HepG2 (cell line): ENCODE results near the gene ZFYVE27. TPM values are rescaled to one million over a fixed set of nuclear protein-coding genes. Genes with fewer than 3 reads are reported as not detected.

Experiments used
- CHD4 ChIP-seq: fragments of 200-600 bp; sonication (generic); IDR thresholded peaks from 2 replicates; pipeline ENCODE4 v1.7.0; 2017; ENCODE audit warnings: mild to moderate bottlenecking, low read length, borderline replicate concordance
- GABPB1 ChIP-seq: IDR thresholded peaks from 2 replicates; pipeline ENCODE4 v1.6.1; 2016; ENCODE audit warnings: mild to moderate bottlenecking, missing genetic modification reagents, moderate library complexity, missing compliant biosample characterization
- HOXA9 ChIP-seq: sonication (generic); formaldehyde crosslinking; IDR thresholded peaks from 2 replicates; pipeline ENCODE4 v1.8.1; 2022; ENCODE audit warnings: missing genetic modification reagents, mild to moderate bottlenecking, moderate library complexity, borderline replicate concordance
- KDM3A ChIP-seq: IDR thresholded peaks from 2 replicates; pipeline ENCODE4 v1.6.1; 2018; ENCODE audit warnings: low read depth, missing compliant biosample characterization
- RCOR2 ChIP-seq: IDR thresholded peaks from 2 replicates; pipeline ENCODE4 v1.6.1; 2016; ENCODE audit warnings: missing biosample characterization, missing genetic modification reagents
- RFX1 ChIP-seq: fragments of 450-650 bp; IDR thresholded peaks from 2 replicates; pipeline ENCODE4 v1.6.1; 2017
- SALL1 ChIP-seq: sonication (generic); formaldehyde crosslinking; IDR thresholded peaks from 2 replicates; pipeline ENCODE4 v1.8.0; 2022; ENCODE audit warnings: mild to moderate bottlenecking, missing genetic modification reagents
- SIX1 ChIP-seq: sonication (generic); formaldehyde crosslinking; IDR thresholded peaks from 2 replicates; pipeline ENCODE4 v1.4.0; 2020; ENCODE audit warnings: missing genetic modification reagents, borderline replicate concordance
- SIX4 ChIP-seq: sonication (generic); formaldehyde crosslinking; IDR thresholded peaks from 2 replicates; pipeline ENCODE4 v1.4.0; 2020; ENCODE audit warnings: missing genetic modification reagents
- SPEN ChIP-seq: sonication (generic); formaldehyde crosslinking; IDR thresholded peaks from 2 replicates; pipeline ENCODE4 v1.5.1; 2020; ENCODE audit warnings: low read depth, mild to moderate bottlenecking, missing genetic modification reagents
- YEATS2 ChIP-seq: sonication (generic); formaldehyde crosslinking; IDR thresholded peaks from 2 replicates; pipeline ENCODE4 v1.4.0; 2020; ENCODE audit warnings: missing genetic modification reagents, borderline replicate concordance
- YY1 ChIP-seq: IDR thresholded peaks from 2 replicates; pipeline ENCODE4 v1.6.1; 2011; ENCODE audit warnings: low read length, low read depth, moderate library complexity, mild to moderate bottlenecking; ENCODE audit not compliant: insufficient read depth, insufficient replicate concordance
- ZNF326 ChIP-seq: sonication (generic); formaldehyde crosslinking; IDR thresholded peaks from 2 replicates; pipeline ENCODE4 v1.4.0; 2020; ENCODE audit warnings: missing genetic modification reagents, borderline replicate concordance
- ZNF33B ChIP-seq: sonication (generic); formaldehyde crosslinking; IDR thresholded peaks from 2 replicates; pipeline ENCODE4 v1.5.1; 2020; ENCODE audit warnings: mild to moderate bottlenecking, missing genetic modification reagents
- ZNF354B ChIP-seq: sonication (generic); formaldehyde crosslinking; IDR thresholded peaks from 2 replicates; pipeline ENCODE4 v1.8.0; 2022; ENCODE audit warnings: mild to moderate bottlenecking, missing genetic modification reagents
- ZNF484 ChIP-seq: sonication (generic); formaldehyde crosslinking; IDR thresholded peaks from 2 replicates; pipeline ENCODE4 v1.5.1; 2020; ENCODE audit warnings: mild to moderate bottlenecking, low read depth, missing genetic modification reagents, borderline replicate concordance
- ZNF530 ChIP-seq: sonication (generic); formaldehyde crosslinking; IDR thresholded peaks from 2 replicates; pipeline ENCODE4 v1.5.0; 2020; ENCODE audit warnings: low read depth, mild to moderate bottlenecking, missing genetic modification reagents
- ZNF703 ChIP-seq: sonication (generic); formaldehyde crosslinking; IDR thresholded peaks from 2 replicates; pipeline ENCODE4 v1.5.1; 2020; ENCODE audit warnings: missing genetic modification reagents, mild to moderate bottlenecking, moderate library complexity, borderline replicate concordance
- ZSCAN12 ChIP-seq: sonication (generic); formaldehyde crosslinking; IDR thresholded peaks from 2 replicates; pipeline ENCODE4 v1.9.0; 2021; ENCODE audit warnings: mild to moderate bottlenecking, missing genetic modification reagents
- ZSCAN22 ChIP-seq: sonication (generic); formaldehyde crosslinking; IDR thresholded peaks from 2 replicates; pipeline ENCODE4 v1.4.0; 2020; ENCODE audit warnings: mild to moderate bottlenecking, missing genetic modification reagents
- polyA plus RNA-seq, 8 experiments: library from polyadenylated mRNA; depleted of rRNA in 3 of 8; stranded (reverse) in 7 of 8; unstranded in 1 of 8; fragments of >200 nt; fragmentation: Illumina TruSeq in 4 of 8; extraction: Trizol in 4 of 8; gene quantifications; 2 replicates each; pipeline versions ENCODE4 v1.2.1 to v1.2.3, GENCODE V29; 2011 to 2016; ENCODE audit warnings: low read depth in 4 of 8, missing spikeins in 1 of 8, mixed read lengths in 1 of 8; ENCODE audit not compliant: insufficient read depth in 1 of 8
- total RNA-seq, 5 experiments: library from RNA; depleted of rRNA; stranded (reverse); fragments of >200 nt; fragmentation: Illumina TruSeq; extraction: Trizol; gene quantifications; 2 replicates each; pipeline ENCODE4 v1.2.3, GENCODE V29; 2016; ENCODE audit warnings: low read depth in 1 of 5
- TF ChIP-seq, protein P1 (sequence below): sonication (generic); formaldehyde crosslinking; IDR thresholded peaks from 2 replicates; pipeline ENCODE4 v1.4.0; 2020; ENCODE audit warnings: missing genetic modification reagents
- TF ChIP-seq, protein P2 (sequence below): IDR thresholded peaks from 2 replicates; pipeline ENCODE4 v1.6.1; 2016; ENCODE audit warnings: control low read depth
- TF ChIP-seq, protein P3 (sequence below): sonication (generic); formaldehyde crosslinking; IDR thresholded peaks from 2 replicates; pipeline ENCODE4 v1.5.1; 2020; ENCODE audit warnings: mild to moderate bottlenecking, missing genetic modification reagents, moderate library complexity
- TF ChIP-seq, protein P4 (sequence below): sonication (generic); formaldehyde crosslinking; IDR thresholded peaks from 2 replicates; pipeline ENCODE4 v1.8.1; 2023; ENCODE audit warnings: mild to moderate bottlenecking, missing genetic modification reagents
- TF ChIP-seq, protein P5 (sequence below): sonication (generic); formaldehyde crosslinking; conservative IDR thresholded peaks from 2 replicates; pipeline ENCODE4 v1.8.1; 2023; ENCODE audit warnings: missing genetic modification reagents

The ZFYVE27 gene
- total and polyA plus RNA-seq, 2 of the 13 experiments (the other 11 are each of a cell fraction or from before 2014, with no cell fraction given): 19.7 to 20.5 TPM

DNA sequence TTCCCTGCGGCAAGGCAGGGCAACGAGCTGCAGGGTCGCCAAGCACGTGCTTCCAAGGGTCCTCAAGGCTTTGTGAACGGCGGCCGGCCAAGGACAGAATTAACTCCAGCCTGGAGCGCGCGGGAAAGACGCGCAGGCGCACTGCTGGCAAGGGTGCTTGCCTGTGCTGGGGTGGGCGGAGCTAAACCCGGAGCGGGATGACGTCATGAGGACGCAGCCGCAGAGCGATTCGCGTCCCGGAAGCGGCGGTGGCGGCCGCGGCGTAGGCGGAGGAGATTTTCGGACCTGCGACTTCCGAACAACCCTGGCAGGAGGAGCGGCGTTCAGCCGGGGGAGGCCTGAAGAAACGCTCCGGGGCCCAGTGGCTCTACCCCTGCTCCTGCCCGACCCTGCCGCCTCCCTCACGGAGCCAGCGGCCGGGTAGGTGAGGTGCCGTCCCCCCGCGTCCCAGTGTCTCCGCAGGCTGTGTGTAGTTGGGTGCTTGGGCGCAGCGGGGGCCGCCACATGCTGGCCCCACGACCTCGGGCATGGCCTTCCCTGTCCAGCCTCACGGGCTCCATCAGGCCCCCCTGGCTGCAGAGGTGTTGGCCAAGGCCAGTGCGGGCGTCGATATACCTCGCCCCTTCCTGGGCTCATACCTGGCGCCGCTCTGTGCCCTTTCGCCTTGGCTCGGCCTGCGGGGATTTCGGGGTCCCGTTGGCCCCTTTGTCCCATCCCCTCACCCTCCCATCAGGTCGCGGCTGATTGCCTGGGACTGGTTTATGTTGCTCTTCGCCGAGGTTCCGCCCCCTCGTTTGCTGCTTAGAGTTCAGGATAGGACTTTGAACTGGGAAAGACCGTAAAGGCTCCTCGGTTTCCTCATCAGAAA is at the start of gene ZFYVE27 (continued):
- TF ChIP-seq, protein P1, sequence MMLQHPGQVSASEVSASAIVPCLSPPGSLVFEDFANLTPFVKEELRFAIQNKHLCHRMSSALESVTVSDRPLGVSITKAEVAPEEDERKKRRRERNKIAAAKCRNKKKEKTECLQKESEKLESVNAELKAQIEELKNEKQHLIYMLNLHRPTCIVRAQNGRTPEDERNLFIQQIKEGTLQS (CRISPR knock-in tag): peak; percentile 31; the same call in 1 of the 2 replicates
- TF ChIP-seq, protein P2, sequence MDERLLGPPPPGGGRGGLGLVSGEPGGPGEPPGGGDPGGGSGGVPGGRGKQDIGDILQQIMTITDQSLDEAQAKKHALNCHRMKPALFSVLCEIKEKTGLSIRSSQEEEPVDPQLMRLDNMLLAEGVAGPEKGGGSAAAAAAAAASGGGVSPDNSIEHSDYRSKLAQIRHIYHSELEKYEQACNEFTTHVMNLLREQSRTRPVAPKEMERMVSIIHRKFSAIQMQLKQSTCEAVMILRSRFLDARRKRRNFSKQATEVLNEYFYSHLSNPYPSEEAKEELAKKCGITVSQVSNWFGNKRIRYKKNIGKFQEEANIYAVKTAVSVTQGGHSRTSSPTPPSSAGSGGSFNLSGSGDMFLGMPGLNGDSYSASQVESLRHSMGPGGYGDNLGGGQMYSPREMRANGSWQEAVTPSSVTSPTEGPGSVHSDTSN (CRISPR knock-in tag): no peak
- TF ChIP-seq RCOR2 (CRISPR knock-in tag) (peak; percentile 73; the same call in 1 of the 2 replicates), ZNF484 (CRISPR knock-in tag) (peak; percentile 85; the same call in 1 of the 2 replicates), GABPB1 (CRISPR knock-in tag) (peak; percentile 90), SIX1 (CRISPR knock-in tag) (peak; percentile 29; the same call in 1 of the 2 replicates), HOXA9 (CRISPR knock-in tag) (peak; percentile 94), ZNF354B (CRISPR knock-in tag) (peak; percentile 98), SIX4 (peak; percentile 36; the same call in 1 of the 2 replicates), SPEN (CRISPR knock-in tag) (peak; percentile 91), CHD4 (no peak), RFX1 (no peak), KDM3A (CRISPR knock-in tag) (peak; percentile 93), YY1 (no peak), YEATS2 (CRISPR knock-in tag) (peak; percentile 87; the same call in 1 of the 2 replicates), ZNF33B (peak; percentile 98), ZNF703 (CRISPR knock-in tag) (no peak; the same call in 1 of the 2 replicates), ZNF530 (CRISPR knock-in tag) (0 out of 2 replicates have a peak, but pooled peaks have one; percentile 92), ZSCAN22 (peak; percentile 86), ZSCAN12 (CRISPR knock-in tag) (peak; percentile 81; the same call in 1 of the 2 replicates), SALL1 (peak; percentile 99), ZNF326 (no peak)
- TF ChIP-seq, protein P3, sequence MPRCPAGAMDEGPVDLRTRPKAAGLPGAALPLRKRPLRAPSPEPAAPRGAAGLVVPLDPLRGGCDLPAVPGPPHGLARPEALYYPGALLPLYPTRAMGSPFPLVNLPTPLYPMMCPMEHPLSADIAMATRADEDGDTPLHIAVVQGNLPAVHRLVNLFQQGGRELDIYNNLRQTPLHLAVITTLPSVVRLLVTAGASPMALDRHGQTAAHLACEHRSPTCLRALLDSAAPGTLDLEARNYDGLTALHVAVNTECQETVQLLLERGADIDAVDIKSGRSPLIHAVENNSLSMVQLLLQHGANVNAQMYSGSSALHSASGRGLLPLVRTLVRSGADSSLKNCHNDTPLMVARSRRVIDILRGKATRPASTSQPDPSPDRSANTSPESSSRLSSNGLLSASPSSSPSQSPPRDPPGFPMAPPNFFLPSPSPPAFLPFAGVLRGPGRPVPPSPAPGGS: peak; percentile 66
- TF ChIP-seq, protein P4, sequence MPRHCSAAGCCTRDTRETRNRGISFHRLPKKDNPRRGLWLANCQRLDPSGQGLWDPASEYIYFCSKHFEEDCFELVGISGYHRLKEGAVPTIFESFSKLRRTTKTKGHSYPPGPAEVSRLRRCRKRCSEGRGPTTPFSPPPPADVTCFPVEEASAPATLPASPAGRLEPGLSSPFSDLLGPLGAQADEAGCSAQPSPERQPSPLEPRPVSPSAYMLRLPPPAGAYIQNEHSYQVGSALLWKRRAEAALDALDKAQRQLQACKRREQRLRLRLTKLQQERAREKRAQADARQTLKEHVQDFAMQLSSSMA (CRISPR knock-in tag): peak; percentile 96
- TF ChIP-seq, protein P5, sequence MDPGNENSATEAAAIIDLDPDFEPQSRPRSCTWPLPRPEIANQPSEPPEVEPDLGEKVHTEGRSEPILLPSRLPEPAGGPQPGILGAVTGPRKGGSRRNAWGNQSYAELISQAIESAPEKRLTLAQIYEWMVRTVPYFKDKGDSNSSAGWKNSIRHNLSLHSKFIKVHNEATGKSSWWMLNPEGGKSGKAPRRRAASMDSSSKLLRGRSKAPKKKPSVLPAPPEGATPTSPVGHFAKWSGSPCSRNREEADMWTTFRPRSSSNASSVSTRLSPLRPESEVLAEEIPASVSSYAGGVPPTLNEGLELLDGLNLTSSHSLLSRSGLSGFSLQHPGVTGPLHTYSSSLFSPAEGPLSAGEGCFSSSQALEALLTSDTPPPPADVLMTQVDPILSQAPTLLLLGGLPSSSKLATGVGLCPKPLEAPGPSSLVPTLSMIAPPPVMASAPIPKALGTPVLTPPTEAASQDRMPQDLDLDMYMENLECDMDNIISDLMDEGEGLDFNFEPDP (CRISPR knock-in tag): peak; percentile 99; the same call in 1 of the 2 replicates
